Endothelial cell of umbilical vein (primary cell): ENCODE data around the gene PELI2. TPM values are rescaled to one million over a fixed set of nuclear protein-coding genes. Genes with fewer than 3 reads are reported as not detected.

ENCODE experiments used
- BruUV-seq: library from RNA; stranded (reverse); fragments of 400-500 nt; replicated peaks from 2 replicates; lab custom pipeline; 2021; lab: Mats Ljungman, UMichigan
- CTCF ChIA-PET: fragments of 300-600, 350-600 bp; sonication (Branson Sonifier 250); formaldehyde crosslinking; loops from one replicate; lab custom pipeline; 2021; ENCODE audit warnings: antibody characterized with exemption, inconsistent platforms; lab: Charles Lee
- POLR2A ChIA-PET: fragments of 300-600, 350-600 bp; sonication (Branson Sonifier 250); formaldehyde crosslinking; loops from one replicate; lab custom pipeline; 2021; ENCODE audit warnings: antibody characterized with exemption, inconsistent platforms; lab: Charles Lee
- DNase-seq: peaks from one replicate; pipeline ENCODE4 v3.0.0-alpha.2; 2011; ENCODE audit warnings: low read depth, low spot score
- FAIRE-seq: peaks from 2 replicates; lab custom pipeline; 2011; peaks lifted over from hg19 to GRCh38; lab: Jason Lieb, UNC
- H2AFZ ChIP-seq: 2 replicates; pipeline ENCODE4 v1.6.0; 2012; ENCODE audit warnings: low read depth, low read length, control low read depth, inconsistent platforms
- H3K27ac ChIP-seq: 2 replicates; pipeline ENCODE4 v1.5.1; 2011; ENCODE audit warnings: low read depth, mild to moderate bottlenecking, control low read depth, low read length, moderate library complexity; ENCODE audit not compliant: insufficient read depth
- H3K27me3 ChIP-seq, 2 experiments: 2 replicates each; pipeline versions ENCODE4 v1.6.0 to v1.6.1; 2011; ENCODE audit warnings: low read length in 2 of 2, mixed read lengths in 1 of 2; ENCODE audit not compliant: control insufficient read depth in 2 of 2, insufficient read depth in 2 of 2
- H3K36me3 ChIP-seq, 2 experiments: 2 replicates in 1 of 2; 3 replicates in 1 of 2; pipeline ENCODE4 v1.5.1; 2011; ENCODE audit warnings: low read length in 2 of 2, mild to moderate bottlenecking in 1 of 2, moderate library complexity in 1 of 2; ENCODE audit not compliant: control insufficient read depth in 2 of 2, insufficient read depth in 2 of 2; ENCODE audit errors: extremely low read depth in 1 of 2
- H3K4me1 ChIP-seq: 3 replicates; pipeline ENCODE4 v1.5.1; 2011; ENCODE audit warnings: mild to moderate bottlenecking, low read length; ENCODE audit not compliant: control insufficient read depth, insufficient read depth; ENCODE audit errors: extremely low read depth
- H3K4me2 ChIP-seq: 2 replicates; pipeline ENCODE4 v1.6.1; 2011; ENCODE audit warnings: low read length, control low read depth, mixed read lengths; ENCODE audit not compliant: insufficient read depth
- H3K4me3 ChIP-seq, 3 experiments: fragments of 200-600 bp in 1 of 3; sonication (generic), shearing (Covaris generic) in 1 of 3; replicated peaks in 1 of 3; 2 replicates each; pipeline ENCODE4 v1.5.1; 2011 to 2016; ENCODE audit warnings: control low read depth in 3 of 3, low read length in 3 of 3, mild to moderate bottlenecking in 2 of 3, inconsistent platforms in 1 of 3, low read depth in 1 of 3, moderate library complexity in 1 of 3; ENCODE audit not compliant: insufficient read depth in 1 of 3
- H3K79me2 ChIP-seq: 2 replicates; pipeline ENCODE4 v1.6.0; 2012; ENCODE audit warnings: low read length, inconsistent platforms; ENCODE audit not compliant: control insufficient read depth, insufficient read depth
- H3K9ac ChIP-seq: replicated peaks from 2 replicates; pipeline ENCODE3; 2011; ENCODE audit warnings: low read length, control low read depth; ENCODE audit not compliant: insufficient read depth; ENCODE audit errors: extremely low read depth
- H3K9me1 ChIP-seq: replicated peaks from 3 replicates; pipeline ENCODE4 v1.6.0; 2011; ENCODE audit warnings: mild to moderate bottlenecking, low read length; ENCODE audit not compliant: control insufficient read depth, insufficient read depth; ENCODE audit errors: extremely low read depth
- H3K9me3 ChIP-seq: replicated peaks from 2 replicates; pipeline ENCODE4 v1.5.1; 2012; ENCODE audit warnings: low read length, inconsistent platforms; ENCODE audit not compliant: control insufficient read depth, insufficient read depth
- H4K20me1 ChIP-seq: replicated peaks from 2 replicates; pipeline ENCODE3; 2011; ENCODE audit warnings: mild to moderate bottlenecking, low read length; ENCODE audit not compliant: control insufficient read depth, insufficient read depth; ENCODE audit errors: extremely low read depth
- CTCF ChIP-seq, 2 donors: IDR thresholded peaks; 1 replicate in 1 of 2; 2 replicates in 1 of 2; pipeline ENCODE4 v1.5.1; 2011; ENCODE audit warnings: low read length in 2 of 2, mild to moderate bottlenecking in 2 of 2, moderate library complexity in 2 of 2, control low read depth in 1 of 2, inconsistent platforms in 1 of 2, low read depth in 1 of 2; ENCODE audit not compliant: insufficient read depth in 1 of 2; ENCODE audit errors: extremely low read depth in 1 of 2
- EZH2 ChIP-seq: IDR thresholded peaks from 2 replicates; pipeline ENCODE4 v1.6.1; 2012; ENCODE audit warnings: borderline replicate concordance, low read depth, mild to moderate bottlenecking, moderate library complexity, low read length, inconsistent platforms; ENCODE audit not compliant: severe bottlenecking
- FOS ChIP-seq: IDR thresholded peaks from 2 replicates; pipeline ENCODE4 v1.6.1; 2011; ENCODE audit warnings: mild to moderate bottlenecking, low read length, moderate library complexity, borderline replicate concordance; ENCODE audit not compliant: insufficient read depth
- GATA2 ChIP-seq: IDR thresholded peaks from 2 replicates; pipeline ENCODE4 v1.7.0; 2011; ENCODE audit warnings: low read depth, mild to moderate bottlenecking, moderate library complexity, mixed read lengths, low read length; ENCODE audit not compliant: insufficient read length, insufficient read depth
- JUN ChIP-seq: IDR thresholded peaks from 2 replicates; pipeline ENCODE4 v1.6.1; 2011; ENCODE audit warnings: borderline replicate concordance, low read depth; ENCODE audit not compliant: insufficient read length, insufficient read depth
- MAX ChIP-seq: IDR thresholded peaks from 2 replicates; pipeline ENCODE4 v1.6.1; 2011; ENCODE audit not compliant: insufficient read depth, insufficient read length
- MYC ChIP-seq: IDR thresholded peaks from one replicate; pipeline ENCODE4 v1.6.1; 2011; ENCODE audit warnings: mild to moderate bottlenecking, low read depth, low read length
- POLR2A ChIP-seq: IDR thresholded peaks from 2 replicates; pipeline ENCODE4 v1.6.1; 2012; ENCODE audit warnings: low read depth, mild to moderate bottlenecking, control low read depth, low read length
- POLR2AphosphoS5 ChIP-seq: IDR thresholded peaks from 2 replicates; pipeline ENCODE4 v1.6.1; 2012; ENCODE audit warnings: low read depth, mild to moderate bottlenecking, control low read depth, low read length, moderate library complexity; ENCODE audit not compliant: insufficient read depth
- dilution Hi-C: fragments of 300-500 bp; cut with MboI; formaldehyde crosslinking; loops from one replicate; pipeline ENCODE4 v1.15.0; 2019; ENCODE audit warnings: low sequenced_read_pairs; ENCODE audit not compliant: extremely low pct_ligation_motif_present
- intact Hi-C: fragments of 100-400 bp; cut with micrococcal nuclease; formaldehyde crosslinking; loops from one replicate; pipeline ENCODE4 v1.10.0; 2022
- polyA plus RNA-seq, 4 experiments: library from polyadenylated mRNA; depleted of rRNA in 3 of 4; stranded (reverse) in 3 of 4; unstranded in 1 of 4; fragments of >200 nt; gene quantifications; 2 replicates each; pipeline versions ENCODE4 v1.2.1 to v1.2.3, GENCODE V29; 2011 to 2012; ENCODE audit warnings: missing spikeins in 1 of 4
- total RNA-seq: library from RNA; stranded (reverse); gene quantifications from 2 replicates; pipeline ENCODE4 v1.2.3, GENCODE V29; 2021

Gene PELI2
- total and polyA plus RNA-seq, 2 donors (not counting 3 experiments of a cell fraction or from before 2014, with no cell fraction given) = 11.5 to 13.0 TPM

- no TSS peak for BruUV-seq
- CTCF ChIA-PET = interaction anchor here (1.3 kb wide), 1 partner anchor 11 kb away, joined by 3 read pairs; no protein-coding TSS in a partner anchor
- no peak for FAIRE-seq
Observed at GRCh38 chr14:56202256-56202655, 84.0 kb downstream of the PELI2 start.

More at GRCh38 chr14:56202256-56202655, 84.0 kb downstream of the PELI2 start:
- Histone ChIP-seq H3K27ac (no peak overlapping the region), H3K27me3 (no peaks in the 10 kb centered on the region), H2AFZ (no peak overlapping the region), H4K20me1 (no peaks in the 10 kb centered on the region), H3K4me2 (no peak overlapping the region), H3K4me3 (no peak overlapping the region), H3K9ac (no peak overlapping the region), H3K4me1 (peaks cover 22% of the 10 kb centered on the region), H3K36me3 (no peaks in the 10 kb centered on the region), H3K9me3 (no peaks in the 10 kb centered on the region), H3K79me2 (no peaks in the 10 kb centered on the region), H3K9me1 (no peaks in the 10 kb centered on the region)
- dilution Hi-C loops (no loop called here), intact Hi-C loops (no loop called here)
- DNase-seq = no peak
- POLR2A ChIA-PET = no interaction called here
- no peak for TF ChIP-seq GATA2
- no peak for TF ChIP-seq POLR2A
- no peak for TF ChIP-seq MYC
- no peak for TF ChIP-seq MAX
- no peak for TF ChIP-seq JUN
- TF ChIP-seq FOS = no peak
- no peak for TF ChIP-seq CTCF (IDR thresholded peaks at IDR 0.05; ENCODE audit: extremely low read depth in 1 of 2, insufficient read depth in 1 of 2, low read depth in 1 of 2, low read length in 2 of 2)
- no peak for TF ChIP-seq EZH2
- TF ChIP-seq POLR2AphosphoS5 = no peak
